SK-N-MC (cell line): ENCODE measurements around the gene MBTPS1.

Experiments
- EZH2 ChIP-seq: fragments of 200-600 bp; sonication (generic); IDR thresholded peaks from one replicate; pipeline ENCODE4 v1.6.1; 2017; ENCODE audit warnings: antibody characterized with exemption
- POLR2AphosphoS5 ChIP-seq: IDR thresholded peaks from 2 replicates; pipeline ENCODE4 v1.6.1; 2012; ENCODE audit warnings: mild to moderate bottlenecking, low read depth, low read length, borderline replicate concordance

DNA sequence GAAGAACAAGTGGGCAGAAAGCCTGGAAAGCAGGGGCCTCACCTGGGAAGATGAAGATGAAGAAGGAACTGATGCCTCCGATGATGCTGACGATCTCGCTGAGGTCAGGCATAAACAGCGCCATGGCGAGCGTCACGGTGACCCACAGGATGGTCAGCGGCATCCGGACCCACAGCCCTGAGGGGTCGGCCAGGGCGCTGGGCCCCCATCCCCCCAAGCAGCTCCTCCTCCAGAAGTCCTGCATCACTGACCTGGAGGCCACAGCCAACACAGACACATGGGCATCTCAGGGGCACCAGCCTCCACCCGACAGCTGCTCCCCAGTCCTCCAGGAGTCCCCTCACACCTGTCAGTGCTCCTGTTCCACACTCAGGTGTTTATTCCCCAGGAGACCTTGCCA lies 100.3 kb downstream of the MBTPS1 start:
- TF ChIP-seq EZH2 (no peak), POLR2AphosphoS5 (no peak)
